GM19397 (cell line): ENCODE results near the gene SLC24A1.

Experiments used
- ATAC-seq: cut with Tn5 transposase; IDR thresholded peaks from one replicate; pipeline ENCODE4 v1.9.1; 2021; ENCODE audit warnings: mild to moderate bottlenecking, moderate library complexity; ENCODE audit not compliant: unreplicated experiment

The SLC24A1 gene

DNA sequence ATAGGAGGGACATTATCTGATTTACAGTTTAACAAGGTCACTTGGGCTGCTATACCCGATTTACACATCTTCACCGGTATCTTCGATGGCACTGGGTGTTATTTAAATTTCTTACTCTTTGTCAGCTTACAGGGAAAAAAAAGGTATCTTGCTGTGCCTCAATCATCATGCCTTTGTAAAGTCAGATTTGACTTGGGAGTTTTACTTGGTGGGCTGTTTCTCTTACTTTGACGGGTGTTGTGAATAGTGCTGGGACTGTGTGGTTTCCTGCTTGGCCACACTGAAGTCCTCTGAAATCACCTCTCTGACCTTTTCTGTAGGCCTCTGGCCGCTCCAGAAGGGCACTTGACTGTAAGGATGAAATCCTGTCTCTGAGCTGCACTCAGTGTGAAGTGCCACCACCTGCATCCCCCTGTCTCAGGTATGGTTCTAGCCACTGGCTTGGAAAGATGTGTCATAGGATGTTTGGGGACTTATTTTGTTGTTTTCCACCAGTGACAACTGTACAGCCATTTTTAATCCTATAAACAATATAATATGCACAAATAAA is 3.1 kb upstream of the SLC24A1 start:
- ATAC-seq, result no peak

DNA sequence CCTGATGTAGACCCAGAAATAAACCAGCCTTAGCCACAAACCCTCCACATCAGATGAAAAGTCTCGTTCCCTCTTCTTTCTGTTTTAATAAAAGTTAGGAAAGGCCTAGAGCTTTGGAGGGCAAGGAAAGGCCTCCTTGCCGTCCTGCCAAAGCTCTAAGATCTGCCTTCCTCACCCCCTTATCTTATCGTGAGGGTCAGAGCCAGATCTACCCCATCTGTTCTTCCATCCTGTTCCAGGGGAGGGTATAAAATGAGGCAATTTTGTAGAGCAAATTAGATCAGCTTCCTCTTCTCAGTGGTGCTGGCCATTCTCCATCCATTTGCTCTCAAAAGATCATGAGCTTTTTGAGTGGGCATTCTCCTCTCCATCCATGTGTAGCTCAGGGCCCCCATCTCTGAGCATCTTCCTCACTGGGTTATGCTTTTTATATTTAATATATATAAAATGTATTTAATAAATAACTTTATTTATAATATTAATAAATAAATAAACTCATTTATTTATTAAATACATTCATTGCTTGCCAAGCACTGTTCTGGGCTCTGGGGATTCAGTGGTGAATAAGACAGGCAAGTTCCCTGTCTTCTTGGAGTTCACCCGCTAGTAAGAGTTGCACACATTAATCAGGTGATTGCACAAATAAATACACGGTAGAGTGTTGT is 2.0 kb upstream of the SLC24A1 start:
- ATAC-seq, result no peak

DNA sequence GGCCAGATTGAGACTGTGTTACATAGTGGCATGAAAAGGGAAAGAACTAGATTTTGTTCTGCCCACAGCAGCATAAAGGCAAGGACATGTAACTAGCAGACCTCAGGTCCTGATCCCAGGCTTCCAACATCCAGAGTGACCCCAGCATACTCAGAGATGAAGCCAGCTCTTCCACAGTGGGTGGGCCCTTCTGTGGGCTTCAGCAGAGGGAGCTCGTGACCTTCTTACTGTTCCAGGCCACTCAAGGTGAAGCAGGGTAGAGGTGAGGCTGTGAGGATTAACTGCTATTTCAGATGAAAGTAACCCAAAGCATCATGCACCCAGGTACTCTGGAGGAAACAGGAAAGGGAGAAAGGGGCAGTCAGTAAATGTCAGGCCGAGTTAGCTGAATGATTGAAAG is 905 bp upstream of the SLC24A1 start:
- no peak for ATAC-seq

DNA sequence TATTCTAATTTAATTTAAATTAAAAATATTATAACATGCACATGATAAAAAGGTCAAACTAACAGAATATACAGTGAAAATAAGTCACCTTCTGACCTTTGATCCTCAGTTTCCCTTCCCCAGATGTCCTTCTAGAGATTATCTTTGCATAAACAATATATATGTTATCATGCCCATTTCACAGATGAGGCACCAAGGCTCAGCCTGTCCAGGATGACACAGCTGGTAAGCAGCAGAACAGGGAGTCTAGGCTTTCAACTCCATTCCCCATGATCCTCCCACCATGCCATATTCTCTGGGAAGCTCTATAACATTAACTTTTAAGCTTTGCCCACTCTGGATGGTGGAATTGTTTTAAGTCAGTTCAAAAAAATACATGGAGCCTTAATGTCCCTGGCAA is 1.4 kb downstream of the SLC24A1 start:
- no peak for ATAC-seq

DNA sequence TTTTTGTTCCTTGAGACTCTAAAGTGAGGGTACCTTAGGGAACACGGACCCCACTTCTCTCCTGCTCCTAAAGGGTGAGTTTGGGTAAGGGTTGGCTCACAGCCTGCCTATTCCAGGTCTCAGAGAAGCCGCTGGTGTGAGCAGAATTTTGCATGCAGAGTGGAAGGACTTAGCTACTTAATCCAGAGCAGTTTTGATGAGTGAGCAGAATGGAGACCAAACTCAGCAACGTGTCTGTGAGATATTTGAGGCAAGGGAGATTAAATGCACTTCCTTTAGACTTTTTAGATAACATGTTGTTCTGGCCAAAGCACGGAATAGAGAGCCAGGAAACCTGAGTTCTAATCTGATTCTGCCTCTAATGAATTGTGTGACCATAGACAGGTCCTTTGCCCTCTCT is 5.1 kb downstream of the SLC24A1 start:
- no peak for ATAC-seq

GRCh38 chr15:65629548-65629947 is 7.8 kb downstream of the SLC24A1 start:
- ATAC-seq, result no peak

GRCh38 chr15:65630760-65631159 is 9.0 kb downstream of the SLC24A1 start:
- no peak for ATAC-seq

DNA sequence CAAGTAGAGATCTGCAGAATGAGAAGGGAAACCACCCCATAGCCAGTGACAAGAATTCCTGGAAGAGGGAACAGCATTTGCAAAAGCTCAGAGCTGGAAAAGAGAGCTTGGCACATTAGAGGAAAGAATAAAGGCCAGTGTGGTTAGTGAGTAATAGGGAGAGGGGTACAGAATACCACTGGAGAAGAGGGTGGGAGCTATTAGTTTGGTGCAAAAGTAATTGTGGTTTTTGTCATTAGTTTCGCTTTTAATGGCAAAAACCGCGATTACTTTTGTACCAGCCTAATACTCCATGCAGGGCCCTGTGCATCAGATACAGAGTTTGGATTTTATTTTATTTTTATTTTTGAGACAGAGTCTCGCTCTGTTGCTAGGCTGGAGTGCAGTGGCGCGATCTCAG is 9.8 kb downstream of the SLC24A1 start:
- no peak for ATAC-seq

GRCh38 chr15:65632780-65633375 is 11.1 kb downstream of the SLC24A1 start:
- ATAC-seq, result no peak

GRCh38 chr15:65633752-65634151 is 12.0 kb downstream of the SLC24A1 start:
- ATAC-seq, result no peak

- ATAC-seq, result no peak
These were observed 12.6 kb downstream of the SLC24A1 start for GRCh38 chr15:65634356-65634755.

GRCh38 chr15:65638109-65638508 is 16.4 kb downstream of the SLC24A1 start:
- no peak for ATAC-seq

DNA sequence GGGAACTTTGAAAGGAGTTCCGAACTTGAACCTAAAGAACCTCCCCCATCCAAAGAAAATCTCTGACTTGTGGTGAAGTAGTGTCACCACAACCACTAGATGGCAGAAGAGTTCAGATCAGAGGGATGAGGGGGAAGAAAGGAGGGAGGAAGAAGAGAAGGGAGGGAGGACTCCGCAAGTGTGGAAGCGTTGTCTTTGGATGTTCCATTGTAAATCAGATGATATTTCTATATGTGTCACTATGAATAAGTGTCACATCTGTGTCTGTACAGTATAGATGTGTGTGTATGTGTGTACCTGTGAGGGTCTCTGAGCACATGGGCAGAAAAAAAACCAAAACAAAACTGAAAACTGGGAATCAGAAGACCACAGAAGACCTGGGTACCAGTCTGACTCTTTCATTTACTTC is 16.9 kb downstream of the SLC24A1 start:
- ATAC-seq, result no peak

DNA sequence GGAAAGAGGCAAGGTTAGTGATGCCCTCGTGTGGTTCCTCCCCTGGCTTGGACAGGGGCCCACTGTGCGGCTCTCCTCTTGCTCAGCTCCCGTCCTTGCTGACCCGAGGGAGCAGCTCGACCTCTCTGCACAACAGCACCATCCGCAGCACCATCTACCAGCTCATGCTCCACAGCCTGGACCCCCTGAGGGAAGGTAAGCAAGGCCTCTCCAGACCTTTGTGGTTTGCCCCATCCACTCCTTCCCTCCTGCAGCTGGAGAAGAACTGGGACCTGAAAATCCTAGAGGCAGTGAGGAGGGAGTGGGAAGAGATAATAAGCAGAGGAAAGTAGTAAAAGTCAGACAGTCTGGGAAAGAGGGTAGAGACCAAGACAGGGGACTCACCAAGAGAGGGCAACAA is 17.8 kb downstream of the SLC24A1 start:
- no peak for ATAC-seq

DNA sequence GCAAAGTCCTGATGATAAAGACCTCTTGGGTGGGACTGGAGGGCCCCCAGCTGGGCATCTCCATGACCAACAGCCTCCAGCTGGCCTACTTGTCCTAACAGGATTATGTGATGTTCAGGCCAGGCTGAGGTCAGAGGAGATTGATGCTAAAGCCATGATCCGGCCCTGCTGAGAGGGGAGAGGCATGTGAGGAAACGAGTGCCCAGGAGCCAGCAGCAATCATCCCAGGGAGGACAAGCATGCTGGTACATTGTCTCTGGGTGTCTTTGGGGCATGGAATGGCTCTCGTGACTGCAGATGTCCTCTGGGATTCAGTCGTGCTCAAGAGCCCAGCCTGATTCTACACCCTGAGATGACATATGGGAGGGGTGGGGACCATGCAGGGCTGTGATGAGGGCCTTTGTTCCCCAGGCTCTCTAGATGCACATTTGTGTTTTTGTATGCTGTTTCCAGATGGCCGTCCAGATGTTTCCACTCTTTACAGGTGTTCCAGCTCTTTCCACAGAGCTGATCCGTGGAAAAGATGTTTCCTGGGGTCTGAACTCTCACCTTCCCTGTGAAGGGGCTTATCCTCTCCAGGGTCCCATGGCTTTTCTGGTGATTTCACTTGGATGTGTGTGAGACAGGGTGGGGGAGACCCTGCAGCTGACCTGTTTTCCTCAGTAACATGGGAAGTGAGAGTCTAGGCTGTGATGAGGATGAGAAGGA is 20.2 kb downstream of the SLC24A1 start:
- ATAC-seq, result no peak

DNA sequence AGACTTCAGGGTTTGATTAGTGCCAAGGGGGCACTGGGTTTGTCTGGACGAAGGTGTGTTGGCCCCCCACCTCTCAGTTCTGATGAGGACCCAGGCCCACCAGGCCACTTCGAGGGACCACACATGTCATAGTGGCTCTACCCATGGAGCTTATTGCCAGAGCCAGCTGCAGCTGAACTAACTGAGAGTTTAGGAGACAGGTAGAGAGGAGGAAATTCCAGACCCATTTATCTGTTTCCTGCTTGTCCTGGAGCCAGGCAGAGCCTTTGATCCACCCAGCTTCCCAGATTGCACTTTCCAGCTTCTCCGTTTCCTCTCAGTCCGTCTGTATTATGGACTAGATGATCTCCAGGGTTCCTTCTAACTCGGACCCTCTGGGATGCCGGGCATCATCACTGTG is 20.9 kb downstream of the SLC24A1 start:
- no peak for ATAC-seq

GRCh38 chr15:65644282-65644681 is 22.5 kb downstream of the SLC24A1 start:
- ATAC-seq, result no peak

DNA sequence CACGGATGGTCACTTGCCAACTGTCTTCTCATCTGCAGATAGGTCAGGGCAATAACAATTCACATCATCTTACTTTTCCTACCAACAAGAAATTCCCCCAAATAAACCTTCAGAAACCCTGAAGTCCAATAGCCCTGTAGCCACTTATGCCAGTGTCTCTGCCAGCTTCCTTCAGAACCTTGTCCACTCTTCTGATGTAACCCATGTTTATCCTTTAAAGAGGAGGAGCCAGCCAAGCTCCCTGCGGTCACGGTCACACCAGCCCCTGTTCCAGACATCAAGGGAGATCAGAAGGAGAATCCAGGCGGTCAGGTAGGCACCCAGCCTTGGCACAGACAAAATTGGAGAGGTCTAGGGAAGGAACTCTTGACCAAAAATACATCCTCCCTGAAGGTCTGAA is 23.7 kb downstream of the SLC24A1 start:
- ATAC-seq, result no peak

GRCh38 chr15:65646486-65646885 is 24.7 kb downstream of the SLC24A1 start:
- no peak for ATAC-seq

GRCh38 chr15:65650312-65651041 is 28.7 kb downstream of the SLC24A1 start:
- ATAC-seq, result no peak

DNA sequence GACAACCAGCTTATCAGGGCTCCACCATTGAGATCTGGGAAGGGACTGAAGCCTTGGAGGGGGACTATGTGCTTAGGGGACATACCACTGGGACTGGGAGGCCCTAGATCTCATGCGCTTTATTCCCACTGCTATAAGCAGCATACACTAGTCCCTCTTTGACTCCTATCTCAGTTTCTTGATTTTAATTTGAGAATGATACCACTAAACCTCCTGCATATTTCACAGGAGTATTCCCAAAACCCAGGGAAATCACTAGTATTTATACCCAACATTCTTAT is 29.2 kb downstream of the SLC24A1 start:
- ATAC-seq, result no peak
